Astrocyte (in vitro differentiated cells and primary cell): Measurements from ENCODE around the gene VAV1. TPM values are rescaled to one million over a fixed set of nuclear protein-coding genes. Genes with fewer than 3 reads are reported as not detected.

Experiments used
- DNase-seq: peaks from one replicate; pipeline ENCODE4 v3.0.0-alpha.2; 2010; ENCODE audit warnings: low read depth
- FAIRE-seq: peaks from 2 replicates; lab custom pipeline; 2011; peaks lifted over from hg19 to GRCh38; lab: Jason Lieb, UNC
- H2AFZ ChIP-seq: 2 replicates; pipeline ENCODE4 v1.6.0; 2012; ENCODE audit warnings: low read depth, low read length, inconsistent platforms
- H3K27ac ChIP-seq: 2 replicates; pipeline ENCODE4 v1.5.1; 2011; ENCODE audit warnings: low read depth, low read length, inconsistent platforms
- H3K27me3 ChIP-seq: 2 replicates; pipeline ENCODE4 v1.6.0; 2011; ENCODE audit warnings: low read length, inconsistent platforms; ENCODE audit not compliant: insufficient read depth
- H3K36me3 ChIP-seq: 2 replicates; pipeline ENCODE4 v1.5.1; 2011; ENCODE audit warnings: low read length, inconsistent platforms; ENCODE audit not compliant: insufficient read depth
- H3K4me1 ChIP-seq: 2 replicates; pipeline ENCODE4 v1.5.1; 2011; ENCODE audit warnings: low read length, inconsistent platforms; ENCODE audit not compliant: insufficient read depth
- H3K4me2 ChIP-seq: 2 replicates; pipeline ENCODE4 v1.6.0; 2012; ENCODE audit warnings: low read length, inconsistent platforms
- H3K4me3 ChIP-seq: 2 replicates; pipeline ENCODE4 v1.5.1; 2011; ENCODE audit warnings: low read depth, mild to moderate bottlenecking, low read length, inconsistent platforms; ENCODE audit not compliant: insufficient read depth
- H3K79me2 ChIP-seq: 2 replicates; pipeline ENCODE4 v1.6.0; 2012; ENCODE audit warnings: mild to moderate bottlenecking, low read length, inconsistent platforms; ENCODE audit not compliant: insufficient read depth
- H3K9ac ChIP-seq: 2 replicates; pipeline ENCODE4 v1.6.0; 2012; ENCODE audit warnings: mild to moderate bottlenecking, low read length, inconsistent platforms
- H3K9me3 ChIP-seq: 2 replicates; pipeline ENCODE4 v1.5.1; 2012; ENCODE audit warnings: low read depth, mild to moderate bottlenecking, low read length, inconsistent platforms; ENCODE audit not compliant: insufficient read depth
- H4K20me1 ChIP-seq: 2 replicates; pipeline ENCODE4 v1.6.0; 2012; ENCODE audit warnings: low read length, inconsistent platforms; ENCODE audit not compliant: insufficient read depth
- H3K27ac Mint-ChIP-seq: one replicate; pipeline ENCODE4 v1.8.0; 2021; ENCODE audit warnings: mild to moderate bottlenecking, mixed read lengths; ENCODE audit not compliant: unreplicated experiment
- H3K27me3 Mint-ChIP-seq: one replicate; pipeline ENCODE4 v1.8.0; 2021; ENCODE audit warnings: low read depth, mixed read lengths; ENCODE audit not compliant: unreplicated experiment
- H3K36me3 Mint-ChIP-seq: one replicate; pipeline ENCODE4 v1.8.0; 2021; ENCODE audit warnings: low read depth, mixed read lengths; ENCODE audit not compliant: unreplicated experiment
- H3K4me1 Mint-ChIP-seq: one replicate; pipeline ENCODE4 v1.8.0; 2021; ENCODE audit warnings: low read depth, mixed read lengths; ENCODE audit not compliant: unreplicated experiment
- H3K4me3 Mint-ChIP-seq: one replicate; pipeline ENCODE4 v1.8.0; 2021; ENCODE audit warnings: mild to moderate bottlenecking, moderate library complexity, mixed read lengths; ENCODE audit not compliant: unreplicated experiment
- H3K9me3 Mint-ChIP-seq: one replicate; pipeline ENCODE4 v1.8.0; 2021; ENCODE audit warnings: mild to moderate bottlenecking, mixed read lengths; ENCODE audit not compliant: unreplicated experiment
- CTCF ChIP-seq: IDR thresholded peaks from 2 replicates; pipeline ENCODE4 v1.5.1; 2011; ENCODE audit warnings: low read depth, mild to moderate bottlenecking, inconsistent platforms, low read length, moderate library complexity; ENCODE audit not compliant: insufficient read depth
- EZH2 ChIP-seq: IDR thresholded peaks from 2 replicates; pipeline ENCODE4 v1.6.1; 2012; ENCODE audit warnings: mild to moderate bottlenecking, low read length, inconsistent platforms; ENCODE audit not compliant: insufficient read depth
- total RNA-seq: library from RNA; stranded (reverse); gene quantifications from 2 replicates; pipeline ENCODE4 v1.2.1, GENCODE V29; 2021

Gene VAV1
- total RNA-seq, 1 donor from 2014 or later, result not detected

- Histone ChIP-seq H3K27ac (no peak overlapping the region), H3K9me3 (peaks cover 6% of the 10 kb centered on the region), H2AFZ (no peak overlapping the region), H3K4me2 (no peak overlapping the region), H3K4me3 (no peak overlapping the region), H3K4me1 (peaks cover 2% of the 10 kb centered on the region), H3K79me2 (no peaks in the 10 kb centered on the region), H3K36me3 (no peaks in the 10 kb centered on the region), H3K9ac (no peak overlapping the region), H3K27me3 (no peaks in the 10 kb centered on the region), H4K20me1 (no peaks in the 10 kb centered on the region)
- TF ChIP-seq CTCF (no peak), EZH2 (no peak)
- Mint-ChIP-seq H3K9me3 (peaks cover 15% of the 10 kb centered on the region), H3K36me3 (no peaks in the 10 kb centered on the region), H3K4me1 (no peaks in the 10 kb centered on the region), H3K4me3 (no peak overlapping the region), H3K27me3 (no peaks in the 10 kb centered on the region), H3K27ac (no peak overlapping the region)
- FAIRE-seq (no peak), DNase-seq (no peak)
Observed at GRCh38 chr19:6806488-6806887, 34.0 kb downstream of the VAV1 start.

- Mint-ChIP-seq H3K27ac (no peak overlapping the region), H3K9me3 (peaks cover 15% of the 10 kb centered on the region), H3K27me3 (no peaks in the 10 kb centered on the region), H3K4me3 (no peak overlapping the region), H3K36me3 (no peaks in the 10 kb centered on the region), H3K4me1 (no peaks in the 10 kb centered on the region)
- no peaks in the 10 kb centered on the region for H4K20me1 ChIP-seq
- DNase-seq (no peak), FAIRE-seq (no peak)
- no peak overlapping the region for H3K9ac ChIP-seq
- H3K9me3 ChIP-seq, result peaks cover 6% of the 10 kb centered on the region
- H3K79me2 ChIP-seq, result no peaks in the 10 kb centered on the region
- H3K4me2 ChIP-seq, result no peak overlapping the region
- no peaks in the 10 kb centered on the region for H3K4me1 ChIP-seq
- H3K4me3 ChIP-seq, result no peak overlapping the region
- TF ChIP-seq CTCF (no peak), EZH2 (no peak)
- no peak overlapping the region for H2AFZ ChIP-seq
- H3K27ac ChIP-seq, result no peak overlapping the region
- no peaks in the 10 kb centered on the region for H3K27me3 ChIP-seq
- no peaks in the 10 kb centered on the region for H3K36me3 ChIP-seq
Observed at GRCh38 chr19:6807291-6807690, 34.8 kb downstream of the VAV1 start.

- TF ChIP-seq CTCF (no peak), EZH2 (no peak)
- Histone ChIP-seq H3K27ac (no peak overlapping the region), H3K4me2 (no peak overlapping the region), H3K4me3 (no peak overlapping the region), H3K9me3 (peaks cover 6% of the 10 kb centered on the region), H3K9ac (no peak overlapping the region), H3K79me2 (no peaks in the 10 kb centered on the region), H4K20me1 (no peaks in the 10 kb centered on the region), H2AFZ (no peak overlapping the region), H3K36me3 (no peaks in the 10 kb centered on the region), H3K27me3 (no peaks in the 10 kb centered on the region), H3K4me1 (no peaks in the 10 kb centered on the region)
- Mint-ChIP-seq H3K4me3 (no peak overlapping the region), H3K27me3 (no peaks in the 10 kb centered on the region), H3K4me1 (no peaks in the 10 kb centered on the region), H3K36me3 (no peaks in the 10 kb centered on the region), H3K27ac (no peak overlapping the region), H3K9me3 (peaks cover 12% of the 10 kb centered on the region)
- DNase-seq (no peak), FAIRE-seq (no peak)
Observed at GRCh38 chr19:6808494-6808893, 36.0 kb downstream of the VAV1 start.
